Lung (tissue), 12 donors: ENCODE measurements around the gene ARMC7. TPM values are rescaled to one million over a fixed set of nuclear protein-coding genes. Genes with fewer than 3 reads are reported as not detected.

Experiments
- ATAC-seq: fragments of 200-7000 bp; cut with Tn5 transposase; one replicate; pipeline ENCODE4 v1.9.1; 2020; ENCODE audit warnings: moderate number of reproducible peaks; ENCODE audit not compliant: insufficient read depth, low FRiP score
- DNase-seq, 3 donors: peaks; one replicate each; pipeline ENCODE4 v3.0.0-alpha.2; 2013 to 2017
- H3K27ac ChIP-seq, 2 donors: one replicate each; pipeline ENCODE4 v1.5.1; 2013; ENCODE audit warnings: mild to moderate bottlenecking in 2 of 2, moderate library complexity in 2 of 2, control low read depth in 1 of 2, inconsistent platforms in 1 of 2, low read depth in 1 of 2, low read length in 1 of 2
- H3K27me3 ChIP-seq, 3 donors: one replicate each; pipeline ENCODE4 v1.5.1; 2013; ENCODE audit warnings: low read length in 2 of 3; ENCODE audit not compliant: control insufficient read depth in 3 of 3, insufficient read depth in 3 of 3
- H3K36me3 ChIP-seq, 4 donors: one replicate each; pipeline ENCODE4 v1.5.1; 2013; ENCODE audit warnings: low read length in 4 of 4, mild to moderate bottlenecking in 1 of 4, moderate library complexity in 1 of 4; ENCODE audit not compliant: control insufficient read depth in 4 of 4, insufficient read depth in 4 of 4
- H3K4me1 ChIP-seq, 5 donors: one replicate each; pipeline ENCODE4 v1.5.1; 2013; ENCODE audit warnings: low read length in 5 of 5, mild to moderate bottlenecking in 2 of 5, moderate library complexity in 1 of 5; ENCODE audit not compliant: control insufficient read depth in 5 of 5, insufficient read depth in 5 of 5
- H3K4me3 ChIP-seq: one replicate; pipeline ENCODE4 v1.5.1; 2013; ENCODE audit warnings: mild to moderate bottlenecking, control low read depth, moderate library complexity
- H3K9ac ChIP-seq, 2 donors: one replicate each; pipeline ENCODE4 v1.5.1; 2013; ENCODE audit warnings: low read length in 2 of 2, control low read depth in 1 of 2; ENCODE audit not compliant: insufficient read depth in 1 of 2
- H3K9me3 ChIP-seq, 4 donors: one replicate each; pipeline ENCODE4 v1.5.1; 2013; ENCODE audit warnings: low read length in 3 of 4, mild to moderate bottlenecking in 1 of 4, moderate library complexity in 1 of 4; ENCODE audit not compliant: control insufficient read depth in 4 of 4, insufficient read depth in 3 of 4
- CTCF ChIP-seq: IDR thresholded peaks from 2 replicates; pipeline ENCODE4 v1.5.1; 2012; ENCODE audit warnings: mild to moderate bottlenecking; ENCODE audit errors: control extremely low read depth, extremely low read depth
- WGBS, 2 donors: extraction: QIAGEN DNeasy Blood & Tissue Kit; methylation state at CpG; one replicate each; pipeline ENCODE4 v1.1.7; 2013; 5-methylcytosine and 5-hydroxymethylcytosine counted together
- polyA plus RNA-seq, 2 donors: library from polyadenylated mRNA; stranded (reverse); fragments of 200-250 nt; gene quantifications; one replicate each; pipeline ENCODE4 v1.2.1, GENCODE V29; 2013
- total RNA-seq, 2 donors: library from RNA; depleted of rRNA in 1 of 2; stranded (reverse); fragments of >200 nt in 1 of 2; gene quantifications; one replicate each; pipeline ENCODE4 v1.2.1, GENCODE V29; 2014 to 2021
- donor health status: control.
- donor health status: control.
- donor health status: Bipolar disorder and iron deficiency.
- donor health status: healthy.
- donor health status: DM: yes; HTN: yes; CAD: no.

ARMC7 gene
- total and polyA plus RNA-seq, 4 donors: 8.1 to 19.2 (median 11.8) TPM

DNA sequence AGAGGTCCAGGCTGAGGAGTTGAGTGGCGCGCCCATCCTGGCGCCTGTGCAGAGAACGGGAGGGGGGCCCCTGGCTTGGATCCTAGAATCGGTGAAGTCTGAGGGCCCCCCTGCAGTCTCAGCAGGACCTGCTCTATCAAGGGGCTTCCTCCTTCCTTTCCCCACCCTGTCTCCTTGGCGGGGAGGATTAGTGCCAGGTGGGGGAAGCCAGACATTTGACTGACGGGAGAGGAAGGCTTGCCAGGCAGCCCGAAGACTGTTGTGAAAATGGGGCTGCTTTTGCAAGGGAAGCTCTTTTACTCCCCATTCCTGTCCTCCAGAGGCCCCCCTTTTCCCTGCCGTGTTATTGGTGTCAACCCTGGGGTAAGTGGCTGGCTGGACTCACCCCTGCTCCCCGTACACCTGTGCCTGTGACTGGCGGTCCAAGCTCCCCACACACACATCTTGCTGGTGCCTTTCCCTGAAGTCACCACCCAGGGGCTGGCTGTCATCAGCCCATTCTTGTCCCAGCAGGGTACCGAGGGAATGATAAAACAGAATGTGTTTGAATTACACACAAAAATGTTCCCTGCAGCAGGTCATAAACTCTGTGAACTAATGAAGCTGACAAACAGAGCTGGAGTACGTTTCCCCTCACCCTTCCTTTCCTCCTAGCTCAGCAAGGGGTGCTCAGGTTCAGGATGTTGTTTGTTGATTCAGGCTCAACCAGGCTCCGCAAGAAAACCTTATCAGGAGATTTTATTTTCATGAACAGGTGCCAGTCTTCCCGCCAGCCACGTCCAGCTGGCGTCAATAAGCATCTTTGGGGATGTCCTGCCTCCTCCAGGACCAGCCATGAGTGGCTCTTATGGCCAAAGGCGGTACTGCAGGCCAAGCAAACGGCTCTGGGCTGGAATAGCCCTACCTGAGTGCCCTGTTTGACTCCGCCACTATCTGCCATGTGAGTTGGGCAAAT lies 4.4 kb upstream of the ARMC7 start:
- Histone ChIP-seq H3K27me3 (peaks cover 0 to 4% (median 0%) of the 10 kb centered on the region in 3 donors), H3K4me1 (peaks cover 0 to 9% (median 0%) of the 10 kb centered on the region in 5 donors), H3K36me3 (peaks cover 0 to 16% (median 8%) of the 10 kb centered on the region in 4 donors), H3K4me3 (no peak overlapping the region), H3K27ac (peak overlapping the region in 1 of 2 donors; percentile 1), H3K9ac (no peak overlapping the region), H3K9me3 (peaks cover 0 to under 1% (median 0%) of the 10 kb centered on the region in 4 donors)
- ATAC-seq: peak; percentile 58
- TF ChIP-seq CTCF: peak; percentile 45
- WGBS, 2 donors: 56 to 64% methylated on average over 20 of the region's 20 CpGs
- no peak for DNase-seq

DNA sequence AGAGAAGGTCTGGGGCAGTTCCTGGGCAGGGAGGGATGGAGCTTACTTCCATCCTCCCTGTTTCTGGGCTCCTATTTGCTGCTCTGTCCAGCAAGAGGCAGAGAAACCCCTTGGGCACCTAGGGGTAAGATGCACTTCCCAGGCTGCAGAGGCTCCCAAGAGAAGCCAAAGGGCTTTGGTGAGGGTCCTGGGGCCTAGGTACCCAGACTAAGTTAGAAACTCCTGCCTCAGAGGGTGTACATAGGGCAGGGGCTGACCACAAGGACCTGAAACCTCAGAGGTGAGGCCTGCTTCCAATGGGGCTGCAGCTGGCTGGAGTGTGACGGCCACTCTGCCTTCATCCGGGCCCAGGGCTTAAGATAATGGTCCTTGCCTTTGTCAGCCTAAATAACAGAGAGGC lies 1.6 kb upstream of the ARMC7 start:
- H3K36me3 ChIP-seq: peaks cover 0 to 16% (median 5%) of the 10 kb centered on the region in 4 donors
- no peaks in the 10 kb centered on the region for H3K9me3 ChIP-seq
- 80 to 86% methylated on average over 2 of the region's 2 CpGs for WGBS, 2 donors
- no peak for DNase-seq
- peaks cover 0 to 12% (median 5%) of the 10 kb centered on the region in 5 donors for H3K4me1 ChIP-seq
- no peak overlapping the region for H3K27ac ChIP-seq
- H3K27me3 ChIP-seq: peaks cover 0 to 4% (median 0%) of the 10 kb centered on the region in 3 donors
- ATAC-seq: no peak
- no peak for TF ChIP-seq CTCF
- H3K9ac ChIP-seq: no peak overlapping the region
- H3K4me3 ChIP-seq: no peak overlapping the region

- Histone ChIP-seq H3K36me3 (peaks cover 0 to 10% (median 3%) of the 10 kb centered on the region in 4 donors), H3K27me3 (peaks cover 0 to 4% (median 0%) of the 10 kb centered on the region in 3 donors), H3K27ac (no peak overlapping the region), H3K4me1 (peaks cover 0 to 15% (median 5%) of the 10 kb centered on the region in 5 donors), H3K9me3 (no peaks in the 10 kb centered on the region), H3K4me3 (no peak overlapping the region), H3K9ac (no peak overlapping the region)
- TF ChIP-seq CTCF: no peak
- ATAC-seq (no peak), DNase-seq (no peak)
- WGBS, 2 donors: 2 to 11% methylated on average over 22 of the region's 22 CpGs
Observed at GRCh38 chr17:75109046-75109406, 743 bp upstream of the ARMC7 start.
